HK-2 (cell line): ENCODE measurements around the gene SYT9.
"Not testable (repeated sequence)": the region's sequence is repeated elsewhere in the genome, so short reads cannot be mapped to it uniquely, and the experiment has no call there.

Experiments
- DNase-seq: peaks from one replicate; pipeline ENCODE4 v3.0.0-alpha.2; 2018; ENCODE audit not compliant: unreplicated experiment

The SYT9 gene

DNA sequence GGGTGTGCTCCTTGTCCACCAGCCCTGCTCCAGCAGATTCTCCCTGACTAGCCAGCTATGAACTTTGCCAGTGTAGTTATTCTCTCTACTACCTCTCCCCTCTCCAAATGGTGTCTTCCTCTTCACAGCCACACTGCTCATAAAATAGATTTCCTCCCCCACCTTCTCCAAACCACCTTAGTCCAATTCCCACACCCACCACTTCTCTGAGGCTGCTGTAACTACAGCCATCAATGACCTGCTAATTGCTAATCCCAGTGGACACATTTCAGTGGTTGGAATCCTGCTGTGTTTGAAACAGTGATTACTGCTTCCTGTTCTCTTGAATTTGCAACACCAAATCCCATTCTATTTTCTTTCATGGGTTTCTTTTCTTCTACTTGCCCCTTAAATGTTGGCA lies 23.4 kb downstream of the SYT9 start:
- DNase-seq = no peak

DNA sequence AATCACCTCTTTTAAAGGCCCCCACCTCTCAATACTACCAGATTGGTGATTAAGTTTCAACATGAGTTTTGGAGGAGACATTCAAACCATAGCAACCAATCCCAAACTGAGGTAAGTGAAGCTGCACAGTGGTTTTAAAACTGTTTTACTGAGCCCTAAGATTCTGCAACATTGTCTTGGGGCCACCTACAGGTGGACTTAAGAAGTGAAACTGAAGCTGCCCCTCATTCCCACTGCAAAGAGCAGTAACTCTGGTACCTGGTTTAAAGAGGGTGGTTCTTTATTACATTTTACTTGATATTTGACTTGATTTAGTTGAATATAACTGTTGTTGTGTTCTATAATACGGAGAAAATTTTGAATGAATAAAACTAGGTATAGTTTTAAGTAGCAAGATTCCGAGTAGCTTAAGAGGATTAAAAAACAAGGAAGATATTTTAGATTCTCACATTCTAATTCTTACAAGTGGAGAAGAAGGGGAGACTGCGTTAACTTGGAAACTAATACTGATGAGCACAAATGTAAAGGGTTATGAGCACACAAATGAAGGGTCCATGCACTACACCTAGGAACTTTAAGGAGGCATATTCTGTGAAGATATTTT lies 26.7 kb downstream of the SYT9 start:
- DNase-seq = no peak

DNA sequence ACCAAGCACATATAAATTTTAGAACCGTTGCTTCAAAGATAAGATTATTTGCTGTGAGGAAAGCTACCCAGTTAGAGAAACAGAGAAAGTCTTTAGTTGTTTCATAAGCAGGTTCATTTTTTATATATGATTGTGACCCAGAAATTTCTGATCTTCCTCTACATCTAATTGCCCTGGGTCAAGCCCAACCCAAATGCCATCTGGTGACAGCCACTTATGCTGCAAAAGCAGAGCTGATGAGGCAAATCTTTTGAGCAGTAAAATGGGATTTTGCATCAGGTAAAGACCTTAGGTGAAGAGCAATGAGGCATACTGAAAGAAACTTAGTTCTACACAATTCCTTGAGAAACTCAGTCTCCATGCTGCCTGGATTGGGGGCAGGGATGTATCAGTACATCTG lies 28.0 kb downstream of the SYT9 start:
- no peak for DNase-seq

DNA sequence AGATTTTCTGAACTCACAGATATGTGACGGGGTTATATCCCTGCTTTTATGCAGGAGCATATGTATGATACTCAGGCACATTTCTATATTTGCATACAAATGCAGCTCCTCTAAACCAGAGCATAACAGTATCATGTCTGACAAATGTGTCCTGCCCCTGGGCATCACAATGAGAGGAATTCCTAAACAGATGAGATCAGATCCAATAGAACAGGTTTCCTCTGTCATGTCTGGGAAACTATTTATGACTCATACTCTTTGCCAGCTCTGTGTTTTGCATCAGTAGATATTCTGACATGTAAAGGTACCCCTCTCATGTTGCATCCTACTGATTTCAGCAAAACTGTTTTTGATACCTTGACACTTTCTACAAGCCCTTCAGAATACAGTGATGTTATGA lies 29.4 kb downstream of the SYT9 start:
- no peak for DNase-seq

DNA sequence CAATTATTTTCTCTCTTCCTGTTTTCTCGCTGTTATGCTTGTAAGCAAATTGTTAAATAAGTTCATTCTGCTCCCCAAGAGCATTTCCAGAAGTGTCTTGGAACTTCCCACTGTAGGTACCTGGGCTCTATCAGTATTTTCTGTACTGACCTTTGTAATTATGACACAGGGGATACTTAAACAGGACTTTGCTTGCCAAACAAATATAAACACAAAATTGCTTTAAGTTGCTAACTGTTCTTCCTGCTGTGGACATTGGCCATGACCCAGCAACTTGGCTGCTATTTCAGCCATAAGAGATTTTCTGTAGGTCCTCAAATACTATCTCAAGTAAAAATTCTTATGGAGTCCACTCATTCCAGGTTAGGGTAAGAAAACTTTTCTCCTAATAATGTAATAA lies 30.1 kb downstream of the SYT9 start:
- DNase-seq = no peak

DNA sequence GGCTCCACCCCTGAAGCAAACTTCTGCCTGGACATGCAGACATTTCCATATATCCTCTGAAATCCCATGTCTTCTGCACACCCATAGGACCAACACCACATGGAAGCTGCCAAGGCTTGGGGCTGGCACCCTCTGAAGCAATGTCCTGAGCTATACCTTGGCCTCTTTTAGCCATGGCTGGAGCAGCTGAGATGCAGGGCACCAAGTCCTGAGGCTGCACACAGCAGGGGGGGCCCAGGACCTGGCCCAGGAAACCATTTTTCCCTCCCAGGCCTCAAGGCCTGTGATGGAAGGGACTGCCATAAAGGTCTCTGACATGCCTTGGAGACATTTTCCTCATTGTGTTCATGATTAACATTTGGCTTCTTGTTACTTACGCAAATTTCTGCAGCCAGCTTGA lies 34.5 kb downstream of the SYT9 start:
- no peak for DNase-seq

DNA sequence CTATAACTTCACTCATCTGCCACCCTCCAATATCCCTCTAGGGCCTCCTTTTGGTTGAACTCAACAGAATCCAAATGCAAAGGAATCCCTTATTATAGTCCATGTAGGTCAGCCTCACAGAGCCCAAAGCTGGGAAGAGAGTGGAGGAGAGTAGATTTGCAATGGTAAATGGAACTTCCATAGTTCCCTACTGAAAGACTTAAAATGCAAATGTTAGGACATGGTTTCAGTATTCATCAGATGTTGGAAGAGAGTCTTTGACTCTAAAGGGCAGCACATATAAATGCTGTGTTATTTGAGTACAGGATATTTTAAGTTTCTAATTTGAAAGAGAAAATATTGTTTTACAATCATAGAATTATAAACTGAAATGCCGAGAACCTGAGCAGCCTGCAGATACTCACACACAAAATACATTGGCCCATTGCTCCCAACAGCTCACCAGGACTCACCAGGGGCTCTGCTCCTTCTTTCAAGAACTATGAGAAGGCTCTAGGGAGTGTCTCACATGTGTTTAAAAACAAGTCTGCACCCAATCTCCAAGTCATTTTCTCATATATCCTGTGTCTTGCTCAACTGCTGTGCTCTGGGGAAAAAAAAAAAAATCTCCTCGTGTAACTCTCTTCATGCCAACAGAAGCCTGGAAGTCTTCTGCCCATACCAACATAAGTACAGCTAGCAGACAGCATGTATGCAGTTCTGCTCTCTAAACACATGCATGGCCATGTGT lies 39.6 kb downstream of the SYT9 start:
- DNase-seq = no peak

DNA sequence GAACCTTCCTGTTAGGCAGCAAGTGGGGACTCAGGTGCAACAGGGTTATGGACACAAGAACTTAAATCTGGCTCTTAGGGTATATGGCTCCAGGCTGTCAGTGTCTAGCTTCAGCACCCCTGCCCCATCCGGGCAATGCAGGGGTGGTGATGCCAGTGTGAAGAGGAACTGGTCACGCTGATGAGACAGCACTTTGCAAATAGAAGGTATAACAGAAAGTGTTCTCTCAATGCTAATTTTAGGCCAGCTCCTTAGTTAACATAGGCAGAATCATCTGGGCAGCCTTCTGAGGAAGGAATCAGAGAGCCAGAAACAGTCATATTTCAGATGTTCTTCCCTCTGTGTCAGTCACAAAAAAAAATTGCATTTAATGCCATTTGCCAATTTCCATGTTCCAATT lies 41.2 kb downstream of the SYT9 start:
- DNase-seq = no peak

DNA sequence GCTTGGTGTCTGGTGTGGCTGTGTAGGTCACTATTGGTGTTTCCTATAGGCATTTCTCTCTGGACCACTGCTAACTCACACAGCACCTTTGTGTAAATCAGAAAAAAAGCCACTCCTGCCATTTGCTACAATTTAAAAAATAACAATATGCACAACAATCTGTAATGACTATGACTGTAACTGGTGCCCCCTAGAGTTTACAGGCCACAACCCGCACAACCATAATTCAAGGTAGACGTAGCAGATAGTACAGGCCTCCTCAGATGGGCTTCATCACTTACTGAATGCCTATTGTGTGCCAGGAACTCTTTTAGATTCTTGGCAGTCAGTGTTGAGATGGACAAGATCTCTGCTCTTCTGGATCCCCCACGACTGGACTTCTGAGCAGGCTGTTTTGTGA lies 47.7 kb downstream of the SYT9 start:
- DNase-seq = no peak

DNA sequence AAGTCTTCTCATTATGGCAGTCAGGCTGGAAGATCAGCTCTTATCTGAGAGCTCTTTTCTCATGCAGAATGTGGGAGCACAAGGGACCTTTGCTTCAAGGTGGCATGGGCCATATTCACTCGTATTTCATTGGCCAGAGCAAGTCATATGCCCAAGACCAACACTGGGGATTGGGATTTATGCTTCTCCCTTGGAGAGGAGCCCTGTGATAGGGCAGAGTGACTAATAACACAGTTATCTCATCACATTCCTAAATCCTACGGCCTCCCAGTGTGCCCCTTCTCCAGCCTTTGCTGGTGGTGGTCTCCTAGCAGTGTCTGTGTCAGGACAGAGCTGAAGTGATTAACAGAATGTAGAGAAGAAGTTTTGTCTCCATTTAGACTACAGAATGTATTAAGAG lies 48.6 kb downstream of the SYT9 start:
- DNase-seq = no peak

DNA sequence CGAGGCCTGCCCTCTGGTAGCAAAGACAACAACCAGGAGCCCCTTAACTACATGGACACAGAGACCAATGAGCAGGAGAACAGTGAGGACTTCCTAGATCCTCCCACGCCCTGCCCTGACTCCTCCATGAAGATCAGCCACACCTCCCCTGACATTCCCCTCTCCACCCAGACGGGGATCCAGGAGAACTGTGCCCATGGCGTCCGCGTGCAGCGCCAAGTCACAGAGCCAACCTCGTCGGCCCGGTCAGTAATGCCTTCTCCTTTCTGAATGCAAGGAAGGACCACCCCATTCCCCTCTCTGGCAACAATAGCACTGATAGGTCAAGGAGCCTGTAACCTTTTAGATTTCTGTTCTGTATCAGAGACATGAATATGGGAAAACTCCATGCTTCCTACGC lies 51.4 kb downstream of the SYT9 start:
- no peak for DNase-seq

DNA sequence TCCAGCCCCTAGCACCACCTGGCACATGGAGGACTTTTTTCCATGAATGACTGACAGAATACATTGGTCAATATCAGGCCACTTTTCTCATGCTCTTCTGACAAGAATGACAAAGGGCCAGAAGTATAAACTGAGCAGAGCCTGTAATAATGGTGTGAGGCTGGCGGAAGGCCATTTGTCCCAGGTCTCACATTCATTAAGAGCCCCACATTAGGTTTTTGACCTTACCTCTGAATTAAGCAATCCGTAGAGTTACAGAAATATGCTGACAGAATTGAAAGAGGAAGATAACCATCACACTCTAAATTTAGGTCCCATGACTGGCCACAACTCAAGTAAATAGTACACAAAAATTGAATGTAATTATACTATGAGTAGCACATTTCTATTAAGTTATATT lies 55.2 kb downstream of the SYT9 start:
- DNase-seq = no peak

DNA sequence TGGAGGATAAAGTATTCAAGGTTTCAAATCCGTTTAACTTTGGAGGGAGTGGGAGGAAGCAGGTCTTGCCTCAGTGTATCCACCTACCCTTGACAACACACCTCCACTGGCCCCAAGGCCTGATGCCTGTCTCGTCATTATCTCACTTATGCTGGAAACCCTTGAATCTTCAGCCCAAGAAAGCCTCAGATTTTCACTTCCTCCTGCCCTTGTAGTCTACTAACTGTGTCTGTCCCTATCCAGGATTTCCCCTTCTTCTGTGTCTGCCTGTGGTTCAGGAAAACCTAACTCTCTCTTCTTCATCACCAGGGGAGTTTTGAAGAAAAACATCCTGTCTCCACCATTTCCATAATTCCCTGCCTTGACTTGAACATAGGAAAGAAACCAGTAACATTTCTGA lies 56.1 kb downstream of the SYT9 start:
- no peak for DNase-seq

DNA sequence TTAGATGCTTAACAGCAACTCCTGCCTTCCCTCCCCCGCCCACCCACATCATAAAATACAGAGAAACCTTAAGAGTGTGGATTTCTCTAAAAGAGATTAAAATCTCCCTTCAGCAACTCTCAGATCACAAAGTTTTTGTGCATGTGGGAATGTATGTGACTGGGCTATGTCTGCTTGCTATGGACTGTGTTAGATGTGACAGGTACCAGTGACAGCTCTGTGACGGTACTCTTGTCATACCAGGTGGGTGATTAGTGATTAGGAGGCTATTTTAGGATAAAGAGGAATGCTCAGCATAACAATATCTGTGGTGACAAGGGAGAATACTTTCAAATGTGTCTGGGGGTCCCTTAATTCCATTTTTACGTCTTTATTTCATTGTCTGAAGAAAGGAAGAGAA lies 60.2 kb downstream of the SYT9 start:
- no peak for DNase-seq

DNA sequence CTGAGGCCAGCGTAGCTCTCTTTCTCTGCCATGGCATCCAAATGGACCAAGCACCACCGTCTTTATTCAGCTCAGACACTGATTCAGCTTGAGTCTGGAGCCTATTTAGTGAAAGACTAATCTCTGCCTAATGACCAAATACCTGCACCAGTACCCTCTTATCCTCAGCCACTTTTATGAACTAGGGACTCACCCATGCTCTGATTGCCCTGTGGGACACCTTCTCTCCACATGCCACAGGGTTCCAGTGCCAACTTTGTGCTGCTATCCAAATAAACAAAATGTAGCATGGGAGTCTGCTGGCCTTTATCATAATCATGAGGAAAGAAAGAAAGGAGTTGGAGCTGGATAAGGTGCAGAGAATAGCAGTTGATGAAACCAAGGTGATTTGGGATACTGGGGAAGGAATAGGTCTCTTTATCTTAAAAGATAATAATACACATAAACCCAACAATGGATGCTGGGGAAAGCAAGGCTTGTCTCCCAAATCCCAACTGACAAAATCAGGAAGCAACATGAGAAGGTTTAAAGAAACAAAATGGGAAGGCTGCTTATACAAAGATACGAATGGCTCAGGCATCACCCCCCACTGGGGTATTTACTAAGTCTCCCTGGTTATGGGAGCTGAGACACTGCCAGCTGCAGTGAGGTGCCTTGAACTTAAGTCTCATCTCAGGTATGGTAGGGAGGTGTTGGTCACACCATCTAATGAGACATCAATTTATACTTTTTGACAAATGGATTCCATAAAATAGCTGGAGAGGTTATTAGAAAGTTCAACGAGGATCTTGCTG lies 63.3 kb downstream of the SYT9 start:
- no peak for DNase-seq

DNA sequence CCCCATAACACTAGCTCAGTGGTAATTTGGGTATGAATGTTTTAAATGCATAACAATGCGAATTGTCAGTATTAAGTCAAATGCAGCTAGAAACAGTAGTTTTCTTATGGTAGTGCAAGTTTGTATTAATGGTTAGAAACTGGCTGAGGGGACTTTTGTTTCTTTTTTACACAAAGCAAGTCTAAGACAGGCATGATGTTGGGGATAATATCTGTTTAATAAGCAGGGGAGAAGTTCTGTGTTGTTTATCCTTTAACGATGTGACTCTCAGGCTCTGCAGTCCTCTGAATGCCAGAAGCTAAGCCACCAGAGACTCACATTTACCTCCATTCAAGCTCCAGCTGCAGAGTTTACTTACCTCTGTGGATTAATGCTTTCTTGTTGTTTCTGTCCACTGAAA lies 67.8 kb downstream of the SYT9 start:
- no peak for DNase-seq

DNA sequence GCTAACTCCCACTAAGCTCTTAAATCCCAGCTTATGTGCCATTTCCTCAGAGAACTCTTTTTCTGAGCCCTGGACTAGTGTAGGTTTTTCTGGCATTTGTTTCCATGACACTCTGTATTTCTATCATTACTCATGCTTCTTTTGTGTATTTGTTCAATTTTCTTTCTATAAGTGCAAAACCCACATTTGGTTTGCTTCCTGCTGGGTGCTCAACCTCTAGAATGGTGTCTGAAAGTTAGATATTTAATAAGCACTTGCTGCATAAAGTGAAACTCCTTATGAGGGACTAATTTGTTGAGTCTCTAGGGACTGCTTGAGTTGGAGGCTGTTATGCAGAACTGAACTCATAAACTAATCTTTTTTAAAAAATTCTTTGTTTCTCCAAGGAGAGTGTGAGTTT lies 68.6 kb downstream of the SYT9 start:
- no peak for DNase-seq

DNA sequence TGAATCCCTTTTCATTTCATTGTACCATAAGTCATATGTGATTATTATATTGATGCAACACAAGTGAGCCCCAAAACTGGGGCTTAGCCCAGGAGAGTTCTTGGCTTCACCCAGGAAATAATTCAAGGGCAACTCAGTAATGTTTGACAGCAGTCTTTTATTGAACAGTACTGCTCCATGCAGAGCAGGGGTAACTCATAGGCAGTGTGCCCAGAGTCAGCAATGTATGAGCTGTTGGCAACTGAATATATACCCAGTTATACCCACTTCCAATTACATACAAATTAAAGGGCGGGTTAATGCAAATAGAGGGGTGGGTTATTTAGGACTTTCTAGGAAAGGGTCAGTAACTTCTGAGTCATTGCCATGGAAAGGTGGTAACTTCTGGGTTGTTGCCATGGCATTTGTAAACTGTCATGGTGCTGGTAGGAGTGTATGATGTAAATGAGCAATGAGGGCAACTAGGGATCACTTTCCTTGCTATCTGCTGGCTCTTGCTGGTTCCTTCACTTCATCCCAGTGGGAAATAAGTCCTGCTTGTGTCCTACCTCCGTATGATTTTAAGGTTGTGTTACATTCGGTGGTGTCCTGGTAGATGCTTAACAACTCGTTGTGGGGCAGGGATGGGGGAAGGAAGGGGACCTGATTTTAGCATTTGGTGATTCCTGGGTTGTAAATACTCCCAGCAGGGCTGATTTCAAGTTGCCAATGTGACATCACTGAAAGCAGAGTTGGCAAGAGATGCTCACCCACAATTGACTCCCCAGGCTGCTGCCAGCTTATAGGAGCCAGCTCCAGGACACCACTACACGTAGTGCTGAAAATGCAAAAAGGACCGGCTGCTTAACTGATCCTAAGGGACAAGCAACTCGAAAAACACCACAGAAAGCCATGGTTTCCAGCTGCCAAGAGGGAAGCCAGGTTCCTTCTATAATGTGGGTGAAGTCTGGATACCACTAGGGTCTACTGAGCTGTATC lies 70.1 kb downstream of the SYT9 start:
- DNase-seq = no peak

DNA sequence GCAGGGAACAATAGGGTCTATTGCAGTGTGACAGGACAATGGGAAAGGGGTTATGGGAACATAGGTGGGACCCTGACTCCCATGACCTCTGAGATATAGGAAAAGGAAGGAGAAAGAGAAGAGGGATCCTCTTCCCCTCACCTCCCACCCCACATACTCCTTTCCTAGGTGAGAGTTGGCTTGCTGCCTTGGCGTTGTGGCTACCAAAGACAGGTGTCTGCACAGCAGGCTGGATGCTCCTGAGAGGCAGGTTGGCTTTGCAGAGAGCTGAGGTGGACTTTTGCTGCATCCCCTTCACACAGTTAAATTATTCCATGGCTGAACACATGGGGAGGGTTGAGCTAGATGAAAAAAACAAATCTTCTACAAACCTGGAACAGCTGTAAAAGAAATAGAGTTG lies 80.7 kb downstream of the SYT9 start:
- no peak for DNase-seq

DNA sequence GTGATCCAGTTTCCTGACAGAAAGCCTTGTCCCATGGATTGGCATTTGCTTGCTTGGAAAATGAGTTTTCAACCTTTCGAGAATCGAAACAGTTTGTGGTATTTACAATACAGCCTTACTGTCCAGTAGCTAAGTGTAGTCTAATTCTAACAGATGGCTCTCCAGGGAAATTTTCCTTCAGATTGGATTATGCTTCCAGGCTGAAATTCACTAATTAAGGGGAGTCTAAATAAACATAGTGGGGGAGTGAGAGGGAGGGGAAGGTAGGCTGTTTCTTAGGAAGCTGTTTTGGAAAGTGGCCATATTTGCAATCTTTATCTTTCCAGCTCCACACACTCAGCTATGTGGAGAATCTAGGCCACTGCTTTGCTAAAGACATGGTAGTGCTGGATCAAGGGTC lies 81.3 kb downstream of the SYT9 start:
- DNase-seq = no peak

DNA sequence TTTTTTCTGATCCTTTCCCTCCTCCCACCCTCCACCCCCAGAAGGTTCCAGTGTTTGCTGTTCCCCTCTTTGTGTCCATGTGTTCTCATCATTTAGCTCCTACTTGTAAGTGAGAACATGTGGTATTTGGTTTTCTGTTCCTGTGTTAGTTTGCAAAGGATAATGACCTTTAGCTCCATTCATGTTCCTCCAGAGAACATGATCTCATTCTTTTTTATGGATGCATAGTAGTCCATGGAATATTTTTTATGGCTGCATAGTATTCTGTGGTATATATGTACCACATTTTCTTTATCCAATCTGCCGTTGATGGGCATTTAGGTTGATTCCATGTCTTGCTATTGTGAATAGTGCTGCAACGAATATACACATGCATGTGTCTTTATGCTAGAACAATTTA lies 83.7 kb downstream of the SYT9 start:
- DNase-seq = not testable (repeated sequence)

DNA sequence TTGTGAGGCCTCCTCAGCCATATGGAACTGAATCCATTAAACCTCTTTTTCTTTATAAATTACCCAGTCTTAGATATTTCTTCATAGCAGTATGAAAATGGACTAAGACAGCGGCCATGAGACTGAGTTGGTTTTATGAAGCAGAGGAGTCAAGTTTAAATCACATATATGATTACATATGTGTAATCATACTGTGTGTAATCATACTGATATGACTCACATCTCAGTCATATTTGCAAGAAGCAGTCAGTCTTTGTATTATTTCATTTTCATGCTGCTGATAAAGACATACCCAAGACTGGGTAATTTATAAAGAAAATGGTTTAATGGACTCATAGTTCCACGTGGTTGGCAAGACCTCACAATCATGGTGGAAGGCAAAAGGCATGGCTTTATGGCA lies 89.8 kb downstream of the SYT9 start:
- no peak for DNase-seq
